Panc1 (cell line): ENCODE measurements around the gene H6PD. TPM values are rescaled to one million over a fixed set of nuclear protein-coding genes. Genes with fewer than 3 reads are reported as not detected.

Experiments
- ATAC-seq: fragments of 200-7000 bp; cut with Tn5 transposase; 2 replicates; pipeline ENCODE4 v1.9.1; 2020; ENCODE audit warnings: mild to moderate bottlenecking, moderate library complexity
- BruUV-seq: library from RNA; stranded (reverse); fragments of 400-500 nt; replicated peaks from 2 replicates; lab custom pipeline; 2021; lab: Mats Ljungman, UMichigan
- CTCF ChIA-PET: fragments of 300-600 bp; sonication (Branson Sonifier 250); formaldehyde crosslinking; loops from one replicate; lab custom pipeline; 2022; ENCODE audit warnings: antibody characterized with exemption; lab: Charles Lee
- POLR2A ChIA-PET: fragments of 300-600 bp; sonication (Branson Sonifier 250); formaldehyde crosslinking; loops from one replicate; lab custom pipeline; 2022; ENCODE audit warnings: antibody characterized with exemption; lab: Charles Lee
- DNase-seq: peaks from one replicate; pipeline ENCODE4 v3.0.0-alpha.2; 2010; ENCODE audit warnings: low read depth, low spot score
- H3K27ac ChIP-seq: 2 replicates; pipeline ENCODE4 v1.5.1; 2011; ENCODE audit warnings: mild to moderate bottlenecking, low read length, inconsistent platforms
- H3K27me3 ChIP-seq: fragments of 200-500 bp; sonication (Bioruptor generic); 2 replicates; pipeline ENCODE4 v1.6.0; 2014; ENCODE audit warnings: low read length, inconsistent platforms; ENCODE audit not compliant: control insufficient read depth, insufficient read depth
- H3K36me3 ChIP-seq: fragments of 200-500 bp; sonication (Bioruptor generic); 2 replicates; pipeline ENCODE4 v1.5.1; 2014; ENCODE audit warnings: inconsistent platforms, mild to moderate bottlenecking, low read length, moderate library complexity; ENCODE audit not compliant: control insufficient read depth, insufficient read depth
- H3K4me1 ChIP-seq: 2 replicates; pipeline ENCODE4 v1.5.1; 2011; ENCODE audit warnings: inconsistent platforms, mild to moderate bottlenecking, low read length, moderate library complexity; ENCODE audit not compliant: control insufficient read depth, insufficient read depth
- H3K4me3 ChIP-seq, 2 experiments: 2 replicates each; pipeline ENCODE4 v1.5.1; 2011 to 2012; ENCODE audit warnings: low read depth in 2 of 2, low read length in 2 of 2, mild to moderate bottlenecking in 2 of 2, inconsistent platforms in 1 of 2, moderate library complexity in 1 of 2
- H3K9me3 ChIP-seq: fragments of 200-500 bp; sonication (Bioruptor generic); 2 replicates; pipeline ENCODE4 v1.5.1; 2014; ENCODE audit warnings: low read depth, mild to moderate bottlenecking, inconsistent platforms, low read length, moderate library complexity; ENCODE audit not compliant: control insufficient read depth, insufficient read depth
- REST ChIP-seq, 2 experiments: IDR thresholded peaks; 2 replicates each; pipeline ENCODE4 v1.6.1; 2011 to 2012; ENCODE audit warnings: low read depth in 2 of 2, control low read depth in 1 of 2, low read length in 1 of 2, mild to moderate bottlenecking in 1 of 2, moderate library complexity in 1 of 2; ENCODE audit not compliant: insufficient read depth in 1 of 2
- SIN3A ChIP-seq: IDR thresholded peaks from 2 replicates; pipeline ENCODE4 v1.6.1; 2012; ENCODE audit warnings: low read depth, mild to moderate bottlenecking, low read length, moderate library complexity, borderline replicate concordance; ENCODE audit not compliant: insufficient read depth
- TCF7L2 ChIP-seq: IDR thresholded peaks from 2 replicates; pipeline ENCODE4 v1.6.1; 2011; ENCODE audit warnings: mild to moderate bottlenecking, low read depth, low read length, inconsistent platforms
- in situ Hi-C: cut with HindIII; loops from 2 replicates; pipeline ENCODE4 v1.10.0; 2016; ENCODE audit warnings: low sequenced_read_pairs, low pct_unique_long_range_greater_than_20kb
- intact Hi-C: fragments of 100-400 bp; cut with micrococcal nuclease; formaldehyde crosslinking; loops from one replicate; pipeline ENCODE4 v1.10.0; 2022; ENCODE audit not compliant: unreplicated experiment
- total RNA-seq: library from RNA; stranded (reverse); gene quantifications from one replicate; pipeline ENCODE4 v1.2.1, GENCODE V29; 2021; ENCODE audit not compliant: unreplicated experiment
- TF ChIP-seq, protein P1 (sequence below): fragments of 450-650 bp; IDR thresholded peaks from 2 replicates; pipeline ENCODE4 v1.5.1; 2017; ENCODE audit warnings: mild to moderate bottlenecking

The H6PD gene
- total RNA-seq, 1 experiment from 2014 or later: 23.5 TPM

DNA sequence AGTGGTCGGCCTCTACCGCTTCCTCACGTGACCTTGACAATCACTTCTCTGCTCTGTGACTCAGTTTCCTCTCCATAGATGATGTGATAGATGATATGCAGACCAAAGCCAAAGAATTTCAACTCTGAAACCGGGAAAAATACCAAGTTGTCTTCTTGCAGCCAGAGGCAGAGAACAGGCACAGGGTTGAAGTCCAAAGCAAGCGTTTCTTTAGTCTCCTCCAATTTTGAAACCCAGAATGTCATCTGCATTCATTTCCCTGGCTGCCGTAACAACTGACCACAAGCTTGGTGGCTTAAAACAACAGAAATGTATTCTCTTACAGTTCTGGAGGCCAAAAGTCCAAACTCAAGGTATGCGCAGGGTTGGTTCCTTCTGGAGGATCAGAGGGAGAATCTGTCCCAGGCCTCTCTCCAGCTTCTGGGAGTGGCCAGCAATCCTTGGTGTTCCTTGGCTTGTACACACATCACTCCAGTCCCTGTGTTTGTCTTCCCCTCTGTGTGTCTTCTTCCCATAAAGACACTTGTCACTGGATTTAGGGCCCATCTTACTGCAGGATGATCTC, 30.3 kb upstream of the H6PD start:
- Histone ChIP-seq H3K4me3 (no peak overlapping the region), H3K36me3 (no peaks in the 10 kb centered on the region), H3K4me1 (peaks cover 17% of the 10 kb centered on the region), H3K27me3 (0 out of 2 replicates have a peak, but pooled peaks cover 4% of the 10 kb centered on the region), H3K9me3 (no peaks in the 10 kb centered on the region), H3K27ac (no peak overlapping the region)
- POLR2A ChIA-PET: no interaction called here
- DNase-seq (no peak), ATAC-seq (no peak)
- intact Hi-C loops (no loop called here), in situ Hi-C loops (no loop called here)
- TF ChIP-seq TCF7L2 (no peak), SIN3A (no peak), REST (IDR thresholded peaks at IDR 0.05; ENCODE audit: insufficient read depth in 1 of 2, low read depth in 2 of 2, low read length in 1 of 2) (no peak)
- CTCF ChIA-PET: interaction anchor here (0.5 kb wide), 1 partner anchor 24 kb away, joined by 4 read pairs; no protein-coding TSS in a partner anchor
- no TSS peak for BruUV-seq

DNA sequence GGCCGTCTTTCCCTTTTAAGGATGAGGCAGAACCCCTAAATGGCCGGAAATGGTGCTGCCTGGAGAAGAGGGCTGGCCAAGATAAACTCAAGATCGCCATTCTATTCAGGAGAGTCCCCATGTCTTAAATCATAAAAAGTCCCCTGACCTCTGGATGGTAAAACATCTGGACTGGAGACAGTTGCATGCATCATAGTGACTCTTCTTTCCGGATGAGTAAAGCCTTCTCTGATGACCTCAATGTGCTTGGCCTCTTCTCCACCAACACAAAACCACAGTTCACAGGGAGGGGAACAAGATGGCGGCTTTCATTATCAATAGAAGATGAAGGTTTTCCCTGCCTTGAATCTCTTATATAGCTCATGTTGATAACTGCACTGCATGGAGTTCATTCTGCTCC, 27.5 kb upstream of the H6PD start:
- intact Hi-C loops (no loop called here), in situ Hi-C loops (no loop called here)
- Histone ChIP-seq H3K4me3 (no peak overlapping the region), H3K27me3 (0 out of 2 replicates have a peak, but pooled peaks cover 4% of the 10 kb centered on the region), H3K27ac (no peak overlapping the region), H3K9me3 (no peaks in the 10 kb centered on the region), H3K4me1 (peaks cover 7% of the 10 kb centered on the region), H3K36me3 (no peaks in the 10 kb centered on the region)
- ChIA-PET CTCF (no interaction called here), POLR2A (no interaction called here)
- no TSS peak for BruUV-seq
- ATAC-seq (no peak), DNase-seq (no peak)
- TF ChIP-seq, protein P1, sequence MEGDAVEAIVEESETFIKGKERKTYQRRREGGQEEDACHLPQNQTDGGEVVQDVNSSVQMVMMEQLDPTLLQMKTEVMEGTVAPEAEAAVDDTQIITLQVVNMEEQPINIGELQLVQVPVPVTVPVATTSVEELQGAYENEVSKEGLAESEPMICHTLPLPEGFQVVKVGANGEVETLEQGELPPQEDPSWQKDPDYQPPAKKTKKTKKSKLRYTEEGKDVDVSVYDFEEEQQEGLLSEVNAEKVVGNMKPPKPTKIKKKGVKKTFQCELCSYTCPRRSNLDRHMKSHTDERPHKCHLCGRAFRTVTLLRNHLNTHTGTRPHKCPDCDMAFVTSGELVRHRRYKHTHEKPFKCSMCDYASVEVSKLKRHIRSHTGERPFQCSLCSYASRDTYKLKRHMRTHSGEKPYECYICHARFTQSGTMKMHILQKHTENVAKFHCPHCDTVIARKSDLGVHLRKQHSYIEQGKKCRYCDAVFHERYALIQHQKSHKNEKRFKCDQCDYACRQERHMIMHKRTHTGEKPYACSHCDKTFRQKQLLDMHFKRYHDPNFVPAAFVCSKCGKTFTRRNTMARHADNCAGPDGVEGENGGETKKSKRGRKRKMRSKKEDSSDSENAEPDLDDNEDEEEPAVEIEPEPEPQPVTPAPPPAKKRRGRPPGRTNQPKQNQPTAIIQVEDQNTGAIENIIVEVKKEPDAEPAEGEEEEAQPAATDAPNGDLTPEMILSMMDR: no peak
- TF ChIP-seq REST (IDR thresholded peaks at IDR 0.05; ENCODE audit: insufficient read depth in 1 of 2, low read depth in 2 of 2, low read length in 1 of 2) (no peak), TCF7L2 (no peak), SIN3A (no peak)
